Measurements from ENCODE around the gene ZSWIM5. TPM values are rescaled to one million over a fixed set of nuclear protein-coding genes. Genes with fewer than 3 reads are reported as not detected.
"Not testable (repeated sequence)": the region's sequence is repeated elsewhere in the genome, so short reads cannot be mapped to it uniquely, and the experiment has no call there.

The ZSWIM5 gene
- total and polyA plus RNA-seq, 2 experiments from 2014 or later: 6.6 to 7.6 TPM

GRCh38 chr1:45225598-45225997 lies 19.2 kb upstream of the ZSWIM5 start:
- no peaks in the 10 kb centered on the region for H3K36me3 ChIP-seq

GRCh38 chr1:45223710-45224109 lies 17.3 kb upstream of the ZSWIM5 start:
- not testable (repeated sequence) for H3K36me3 ChIP-seq; H3K27me3 ChIP-seq; H3K4me3 ChIP-seq; DNase-seq (ENCODE audit: low read depth in 1 of 2, low spot score in 1 of 2); H3K9me3 ChIP-seq (ENCODE audit: low read depth); H3K27ac ChIP-seq; H3K4me1 ChIP-seq (ENCODE audit: low read depth)

More at GRCh38 chr1:45225598-45225997, 19.2 kb upstream of the ZSWIM5 start:
- H3K9me3 ChIP-seq (ENCODE audit: low read depth): no peaks in the 10 kb centered on the region
- H3K27me3 ChIP-seq: no peaks in the 10 kb centered on the region
- H3K4me1 ChIP-seq (ENCODE audit: low read depth): no peaks in the 10 kb centered on the region
- no peak overlapping the region for H3K27ac ChIP-seq
- no peak for TF ChIP-seq CTCF (IDR thresholded peaks at IDR 0.05; ENCODE audit: low read depth, low read length)
- DNase-seq (ENCODE audit: low read depth in 1 of 2, low spot score in 1 of 2): no peak
- H3K4me3 ChIP-seq: no peak overlapping the region

- Histone ChIP-seq H3K9me3 (ENCODE audit: low read depth) (no peaks in the 10 kb centered on the region), H3K4me1 (ENCODE audit: low read depth) (no peaks in the 10 kb centered on the region), H3K36me3 (no peaks in the 10 kb centered on the region), H3K4me3 (no peak overlapping the region), H3K27ac (no peak overlapping the region), H3K27me3 (no peaks in the 10 kb centered on the region)
- no peak for DNase-seq (ENCODE audit: low read depth in 1 of 2, low spot score in 1 of 2)
- no peak for TF ChIP-seq CTCF (IDR thresholded peaks at IDR 0.05; ENCODE audit: low read depth, low read length)
These were observed 15.3 kb upstream of the ZSWIM5 start for GRCh38 chr1:45221716-45222115.

GRCh38 chr1:45216861-45217260 lies 10.5 kb upstream of the ZSWIM5 start:
- no peak for TF ChIP-seq CTCF (IDR thresholded peaks at IDR 0.05; ENCODE audit: low read depth, low read length)
- no peaks in the 10 kb centered on the region for H3K9me3 ChIP-seq (ENCODE audit: low read depth)
- no peak overlapping the region for H3K4me3 ChIP-seq
- no peaks in the 10 kb centered on the region for H3K27me3 ChIP-seq
- no peak for DNase-seq (ENCODE audit: low read depth in 1 of 2, low spot score in 1 of 2)
- no peaks in the 10 kb centered on the region for H3K36me3 ChIP-seq
- H3K27ac ChIP-seq: no peak overlapping the region
- H3K4me1 ChIP-seq (ENCODE audit: low read depth): no peaks in the 10 kb centered on the region

- no peak overlapping the region for H3K4me3 ChIP-seq
- H3K4me1 ChIP-seq (ENCODE audit: low read depth): no peaks in the 10 kb centered on the region
- H3K9me3 ChIP-seq (ENCODE audit: low read depth): no peaks in the 10 kb centered on the region
These were observed 9.8 kb upstream of the ZSWIM5 start for GRCh38 chr1:45216200-45216541.

More at GRCh38 chr1:45216200-45216541, 9.8 kb upstream of the ZSWIM5 start:
- Histone ChIP-seq H3K27ac (no peak overlapping the region), H3K36me3 (no peaks in the 10 kb centered on the region), H3K27me3 (no peaks in the 10 kb centered on the region)
- DNase-seq (ENCODE audit: low read depth in 1 of 2, low spot score in 1 of 2): no peak
- TF ChIP-seq CTCF (IDR thresholded peaks at IDR 0.05; ENCODE audit: low read depth, low read length): no peak
